Spinal cord (tissue), 10 donors: Measurements from ENCODE around the gene MICALL1. TPM values are rescaled to one million over a fixed set of nuclear protein-coding genes. Genes with fewer than 3 reads are reported as not detected.

Source experiments
- DNase-seq, 6 donors: peaks; one replicate each; pipeline versions ENCODE4 v3.0.0 to v3.0.0-alpha.2; 2013 to 2015; ENCODE audit warnings: low spot score in 6 of 6, low read depth in 4 of 6
- H3K27ac ChIP-seq: one replicate; pipeline ENCODE4 v1.5.1; 2013; ENCODE audit warnings: low read depth, low read length, control low read depth
- H3K27me3 ChIP-seq: one replicate; pipeline ENCODE4 v1.6.1; 2013; ENCODE audit warnings: low read length; ENCODE audit not compliant: control insufficient read depth, insufficient read depth
- H3K36me3 ChIP-seq: one replicate; pipeline ENCODE4 v1.6.1; 2013; ENCODE audit warnings: low read length; ENCODE audit not compliant: control insufficient read depth, insufficient read depth
- H3K4me1 ChIP-seq: one replicate; pipeline ENCODE4 v1.6.1; 2013; ENCODE audit warnings: low read length; ENCODE audit not compliant: control insufficient read depth, insufficient read depth
- H3K4me3 ChIP-seq: one replicate; pipeline ENCODE4 v1.5.1; 2013; ENCODE audit warnings: low read depth, low read length, control low read depth
- H3K9me3 ChIP-seq: one replicate; pipeline ENCODE4 v1.6.1; 2013; ENCODE audit warnings: low read length; ENCODE audit not compliant: control insufficient read depth, insufficient read depth
- WGBS: methylation state at CpG from one replicate; pipeline ENCODE4 v1.1.5; 2013; ENCODE audit warnings: missing lambda C conversion rate; ENCODE audit not compliant: insufficient coverage; 5-methylcytosine and 5-hydroxymethylcytosine counted together
- polyA plus RNA-seq, 2 donors: library from polyadenylated mRNA; unstranded; fragments of 120-200 nt; gene quantifications; one replicate each; pipeline ENCODE4 v1.2.1, GENCODE V29; 2013; ENCODE audit not compliant: insufficient read length in 2 of 2
- total RNA-seq, 2 donors: library from RNA; depleted of rRNA in 1 of 2; stranded (reverse); fragments of 120-200 nt in 1 of 2; fragments of >200 nt in 1 of 2; gene quantifications; one replicate each; pipeline versions ENCODE4 v1.2.3 to v1.2.4, GENCODE V29; 2013 to 2014
- donor health status: healthy.

MICALL1 gene
- total and polyA plus RNA-seq, 4 donors, result 16.1 to 50.1 (median 33.4) TPM

GRCh38 chr22:37926358-37926757 is 20.3 kb downstream of the MICALL1 start:
- peaks cover 94% of the 10 kb centered on the region for H3K36me3 ChIP-seq
- no peaks in the 10 kb centered on the region for H3K27me3 ChIP-seq
- no peak for DNase-seq
- H3K27ac ChIP-seq, result no peak overlapping the region
- 93% methylated on average over 7 of the region's 7 CpGs for WGBS
- no peaks in the 10 kb centered on the region for H3K4me1 ChIP-seq
- no peaks in the 10 kb centered on the region for H3K9me3 ChIP-seq
- no peak overlapping the region for H3K4me3 ChIP-seq

- Histone ChIP-seq H3K27ac (no peak overlapping the region), H3K4me1 (no peaks in the 10 kb centered on the region), H3K9me3 (no peaks in the 10 kb centered on the region), H3K36me3 (peaks cover 94% of the 10 kb centered on the region), H3K27me3 (no peaks in the 10 kb centered on the region), H3K4me3 (no peak overlapping the region)
- DNase-seq, result no peak
- 94% methylated on average over 31 of the region's 32 CpGs for WGBS
Observed at GRCh38 chr22:37926771-37927636, 20.9 kb downstream of the MICALL1 start.

- no peaks in the 10 kb centered on the region for H3K9me3 ChIP-seq
- 91% methylated on average over 5 of the region's 5 CpGs for whole genome bisulfite sequencing
- H3K27ac ChIP-seq, result no peak overlapping the region
- no peaks in the 10 kb centered on the region for H3K27me3 ChIP-seq
- H3K36me3 ChIP-seq, result peaks cover 96% of the 10 kb centered on the region
- no peaks in the 10 kb centered on the region for H3K4me1 ChIP-seq
- no peak overlapping the region for H3K4me3 ChIP-seq
- no peak for DNase-seq
Observed at GRCh38 chr22:37927637-37927936, 21.5 kb downstream of the MICALL1 start.

- Histone ChIP-seq H3K36me3 (peaks cover 96% of the 10 kb centered on the region), H3K4me3 (no peak overlapping the region), H3K27me3 (no peaks in the 10 kb centered on the region), H3K4me1 (peaks cover 15% of the 10 kb centered on the region), H3K9me3 (no peaks in the 10 kb centered on the region), H3K27ac (no peak overlapping the region)
- 96% methylated on average over 5 of the region's 5 CpGs for WGBS
- no peak for DNase-seq
Observed at GRCh38 chr22:37929390-37929789, 23.3 kb downstream of the MICALL1 start.

GRCh38 chr22:37930270-37930951 is 24.3 kb downstream of the MICALL1 start:
- H3K4me1 ChIP-seq, result peaks cover 16% of the 10 kb centered on the region
- H3K36me3 ChIP-seq, result peaks cover 91% of the 10 kb centered on the region
- no peaks in the 10 kb centered on the region for H3K27me3 ChIP-seq
- H3K4me3 ChIP-seq, result no peak overlapping the region
- no peak for DNase-seq
- no peaks in the 10 kb centered on the region for H3K9me3 ChIP-seq
- WGBS, result 80% methylated on average over 10 of the region's 11 CpGs
- H3K27ac ChIP-seq, result no peak overlapping the region

- Histone ChIP-seq H3K27me3 (no peaks in the 10 kb centered on the region), H3K27ac (no peak overlapping the region), H3K9me3 (no peaks in the 10 kb centered on the region), H3K4me1 (peaks cover 16% of the 10 kb centered on the region), H3K36me3 (peaks cover 90% of the 10 kb centered on the region), H3K4me3 (no peak overlapping the region)
- 75% methylated on average over 2 of the region's 2 CpGs for whole genome bisulfite sequencing
- DNase-seq, result no peak
Observed at GRCh38 chr22:37930952-37931440, 24.9 kb downstream of the MICALL1 start.

- Histone ChIP-seq H3K36me3 (peaks cover 90% of the 10 kb centered on the region), H3K4me3 (no peak overlapping the region), H3K27ac (no peak overlapping the region), H3K4me1 (peaks cover 16% of the 10 kb centered on the region), H3K9me3 (no peaks in the 10 kb centered on the region), H3K27me3 (no peaks in the 10 kb centered on the region)
- 75% methylated on average over 5 of the region's 6 CpGs for WGBS
- no peak for DNase-seq
Observed at GRCh38 chr22:37931893-37932389, 25.8 kb downstream of the MICALL1 start.

- Histone ChIP-seq H3K9me3 (no peaks in the 10 kb centered on the region), H3K27me3 (no peaks in the 10 kb centered on the region), H3K36me3 (peaks cover 90% of the 10 kb centered on the region), H3K4me1 (peaks cover 16% of the 10 kb centered on the region), H3K27ac (no peak overlapping the region), H3K4me3 (no peak overlapping the region)
- WGBS, result 89% methylated on average over 10 of the region's 10 CpGs
- no peak for DNase-seq
Observed at GRCh38 chr22:37932401-37932800, 26.3 kb downstream of the MICALL1 start.

- Histone ChIP-seq H3K36me3 (peaks cover 90% of the 10 kb centered on the region), H3K27ac (peak overlapping the region; percentile 57)
Observed at GRCh38 chr22:37932821-37933578, 26.9 kb downstream of the MICALL1 start.

More at GRCh38 chr22:37932821-37933578, 26.9 kb downstream of the MICALL1 start:
- Histone ChIP-seq H3K4me1 (peaks cover 16% of the 10 kb centered on the region), H3K27me3 (no peaks in the 10 kb centered on the region), H3K4me3 (no peak overlapping the region), H3K9me3 (no peaks in the 10 kb centered on the region)
- 86% methylated on average over 21 of the region's 21 CpGs for WGBS
- DNase-seq, result no peak
